Muscle of leg (tissue), 9 donors: ENCODE measurements around the gene UBXN6. TPM values are rescaled to one million over a fixed set of nuclear protein-coding genes. Genes with fewer than 3 reads are reported as not detected.

Experiments used
- polyA plus RNA-seq, 8 donors: library from polyadenylated mRNA; unstranded; fragments of 120-200 nt; gene quantifications; one replicate each; pipeline versions ENCODE4 v1.2.1 to v1.2.3, GENCODE V29; 2013; ENCODE audit warnings: inconsistent platforms in 1 of 8, low replicate concordance in 1 of 8; ENCODE audit not compliant: insufficient read length in 8 of 8, insufficient read depth in 1 of 8
- total RNA-seq: library from RNA; stranded (reverse); fragments of 120-200 nt; gene quantifications from one replicate; pipeline ENCODE4 v1.2.4, GENCODE V29; 2013

The UBXN6 gene
- total and polyA plus RNA-seq, 9 donors: 64.9 to 127 (median 89.0) TPM

Other genes starting within 250 kb of the UBXN6 start
- 0.53 TPM for gene EBI3, start 228.3 kb downstream of the UBXN6 start, total RNA-seq
- 1 to 10 TPM in 2 of 8 donors, under 1 TPM in 6; 0.52 to 1.7 (median 0.76) TPM for gene EBI3, start 228.3 kb downstream of the UBXN6 start, polyA plus RNA-seq
- gene YJU2, start 210.7 kb downstream of the UBXN6 start, total RNA-seq: 15.0 TPM
- 10 to 100 TPM; 14.2 to 16.0 (median 15.1) TPM for gene YJU2, start 210.7 kb downstream of the UBXN6 start, polyA plus RNA-seq
- gene SHD, start 178.5 kb downstream of the UBXN6 start, total RNA-seq: 40.1 TPM
- 100 to 1,000 TPM in 4 of 8 donors, 10 to 100 TPM in 4; 89.5 to 139 (median 97.6) TPM for gene SHD, start 178.5 kb downstream of the UBXN6 start, polyA plus RNA-seq
- 0.71 TPM for gene TMIGD2, start 155.4 kb downstream of the UBXN6 start, total RNA-seq
- gene TMIGD2, start 155.4 kb downstream of the UBXN6 start, polyA plus RNA-seq: under 1 TPM; 0.21 to 0.94 (median 0.47) TPM
- gene FSD1, start 153.2 kb downstream of the UBXN6 start, total RNA-seq: 0.71 TPM
- 1 to 10 TPM in 7 of 8 donors, under 1 TPM in 1; 0.99 to 3.2 (median 2.4) TPM for gene FSD1, start 153.2 kb downstream of the UBXN6 start, polyA plus RNA-seq
- 4.8 TPM for gene STAP2, start 119.0 kb downstream of the UBXN6 start, total RNA-seq
- gene STAP2, start 119.0 kb downstream of the UBXN6 start, polyA plus RNA-seq: 10 to 100 TPM in 1 of 8 donors, 1 to 10 TPM in 7; 3.9 to 10.8 (median 5.4) TPM
- gene MPND, start 114.2 kb downstream of the UBXN6 start, total RNA-seq: 4.8 TPM
- 10 to 100 TPM; 14.0 to 19.4 (median 16.3) TPM for gene MPND, start 114.2 kb downstream of the UBXN6 start, polyA plus RNA-seq
- gene SH3GL1, start 57.2 kb downstream of the UBXN6 start, total RNA-seq: 29.1 TPM
- gene SH3GL1, start 57.2 kb downstream of the UBXN6 start, polyA plus RNA-seq: 10 to 100 TPM; 54.9 to 77.9 (median 69.8) TPM
- 7.6 TPM for gene CHAF1A, start 55.2 kb downstream of the UBXN6 start, total RNA-seq
- 10 to 100 TPM; 10.4 to 19.3 (median 13.6) TPM for gene CHAF1A, start 55.2 kb downstream of the UBXN6 start, polyA plus RNA-seq
- 35.0 TPM for gene HDGFL2, start 14.5 kb upstream of the UBXN6 start, total RNA-seq
- gene HDGFL2, start 14.5 kb upstream of the UBXN6 start, polyA plus RNA-seq: 10 to 100 TPM; 66.3 to 97.7 (median 84.3) TPM
- gene PLIN4, start 60.7 kb upstream of the UBXN6 start, total RNA-seq: 2.8 TPM
- gene PLIN4, start 60.7 kb upstream of the UBXN6 start, polyA plus RNA-seq: 1 to 10 TPM; 1.4 to 4.5 (median 3.3) TPM
- gene PLIN5, start 77.4 kb upstream of the UBXN6 start, total RNA-seq: 2.3 TPM
- 1 to 10 TPM in 5 of 8 donors, under 1 TPM in 3; 0.83 to 5.2 (median 1.8) TPM for gene PLIN5, start 77.4 kb upstream of the UBXN6 start, polyA plus RNA-seq
- 0.18 TPM for gene LRG1, start 82.2 kb upstream of the UBXN6 start, total RNA-seq
- under 1 TPM; 0.48 to 0.92 (median 0.66) TPM for gene LRG1, start 82.2 kb upstream of the UBXN6 start, polyA plus RNA-seq
- gene SEMA6B, start 101.9 kb upstream of the UBXN6 start, total RNA-seq: 15.6 TPM
- 10 to 100 TPM; 37.4 to 63.2 (median 52.9) TPM for gene SEMA6B, start 101.9 kb upstream of the UBXN6 start, polyA plus RNA-seq
- 6.8 TPM for gene TNFAIP8L1, start 181.7 kb upstream of the UBXN6 start, total RNA-seq
- gene TNFAIP8L1, start 181.7 kb upstream of the UBXN6 start, polyA plus RNA-seq: 10 to 100 TPM in 7 of 8 donors, 1 to 10 TPM in 1; 10.0 to 15.5 (median 13.2) TPM
- 59.9 TPM for gene MYDGF, start 212.5 kb upstream of the UBXN6 start, total RNA-seq
- 100 to 1,000 TPM in 1 of 8 donors, 10 to 100 TPM in 7; 66.1 to 102 (median 77.1) TPM for gene MYDGF, start 212.5 kb upstream of the UBXN6 start, polyA plus RNA-seq